Measurements from ENCODE around the gene TMED7. TPM values are rescaled to one million over a fixed set of nuclear protein-coding genes. Genes with fewer than 3 reads are reported as not detected.

Gene TMED7
- total RNA-seq, 1 donor from 2014 or later = 69.6 TPM

DNA sequence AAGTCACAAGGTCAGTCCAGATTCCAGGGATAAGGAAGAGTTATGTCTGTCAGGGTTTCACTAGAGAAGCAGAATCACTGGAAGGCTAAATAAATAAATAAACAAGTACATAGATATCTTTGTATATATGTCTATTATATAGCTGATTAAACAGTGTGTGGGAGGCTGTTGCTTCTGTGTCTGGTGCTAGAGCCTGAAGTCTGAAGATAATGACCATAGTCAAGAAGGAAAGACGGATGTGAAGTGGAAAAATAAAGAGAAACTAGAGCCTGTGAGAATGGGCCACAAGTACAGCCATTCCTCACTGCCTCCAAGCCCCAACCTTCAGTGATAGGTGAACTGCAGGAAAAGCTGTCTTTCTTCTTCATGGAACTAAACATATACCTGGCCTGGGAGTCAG is 4.1 kb upstream of the TMED7 start:
- no peak overlapping the region for H3K4me3 Mint-ChIP-seq (ENCODE audit: low read depth)
- H3K36me3 Mint-ChIP-seq (ENCODE audit: insufficient read depth) = no peaks in the 10 kb centered on the region
- no peaks in the 10 kb centered on the region for H3K9me3 Mint-ChIP-seq (ENCODE audit: low read depth)
- DNase-seq (ENCODE audit: low spot score, unreplicated experiment) = no peak
- TF ChIP-seq, protein P1, sequence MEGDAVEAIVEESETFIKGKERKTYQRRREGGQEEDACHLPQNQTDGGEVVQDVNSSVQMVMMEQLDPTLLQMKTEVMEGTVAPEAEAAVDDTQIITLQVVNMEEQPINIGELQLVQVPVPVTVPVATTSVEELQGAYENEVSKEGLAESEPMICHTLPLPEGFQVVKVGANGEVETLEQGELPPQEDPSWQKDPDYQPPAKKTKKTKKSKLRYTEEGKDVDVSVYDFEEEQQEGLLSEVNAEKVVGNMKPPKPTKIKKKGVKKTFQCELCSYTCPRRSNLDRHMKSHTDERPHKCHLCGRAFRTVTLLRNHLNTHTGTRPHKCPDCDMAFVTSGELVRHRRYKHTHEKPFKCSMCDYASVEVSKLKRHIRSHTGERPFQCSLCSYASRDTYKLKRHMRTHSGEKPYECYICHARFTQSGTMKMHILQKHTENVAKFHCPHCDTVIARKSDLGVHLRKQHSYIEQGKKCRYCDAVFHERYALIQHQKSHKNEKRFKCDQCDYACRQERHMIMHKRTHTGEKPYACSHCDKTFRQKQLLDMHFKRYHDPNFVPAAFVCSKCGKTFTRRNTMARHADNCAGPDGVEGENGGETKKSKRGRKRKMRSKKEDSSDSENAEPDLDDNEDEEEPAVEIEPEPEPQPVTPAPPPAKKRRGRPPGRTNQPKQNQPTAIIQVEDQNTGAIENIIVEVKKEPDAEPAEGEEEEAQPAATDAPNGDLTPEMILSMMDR (IDR thresholded peaks at IDR 0.05; ENCODE audit: unreplicated experiment) = no peak
- peaks cover 6% of the 10 kb centered on the region for H3K4me1 Mint-ChIP-seq (ENCODE audit: low read depth)
- H3K27me3 Mint-ChIP-seq = peaks cover 3% of the 10 kb centered on the region
- H3K27ac Mint-ChIP-seq = no peak overlapping the region

DNA sequence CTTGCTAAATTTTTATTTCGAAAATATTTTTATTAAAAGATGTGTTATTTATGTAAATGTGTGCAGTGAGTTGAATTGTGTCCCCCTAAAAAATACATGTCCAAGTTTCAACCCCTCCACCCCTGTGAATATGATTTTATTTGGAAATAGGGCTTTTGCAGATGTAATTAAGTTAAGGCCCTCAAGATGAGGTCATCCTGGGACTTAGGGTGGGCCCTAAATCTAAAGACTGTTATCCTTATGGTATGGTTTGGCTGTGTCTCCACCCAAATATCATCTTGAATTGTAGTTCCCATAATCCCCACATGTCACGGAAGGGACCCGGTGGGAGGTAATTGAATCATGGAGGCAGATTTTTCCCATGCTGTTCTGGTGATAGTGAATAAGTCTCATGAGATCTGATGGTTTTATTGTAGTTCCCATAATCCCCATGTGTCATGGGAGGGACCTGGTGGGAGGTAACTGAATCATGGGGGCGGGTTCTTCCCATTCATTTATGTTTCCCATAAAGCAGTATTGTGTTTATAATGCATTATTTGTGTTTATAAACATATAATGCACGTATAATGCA is 1.5 kb upstream of the TMED7 start:
- Mint-ChIP-seq H3K27me3 (no peaks in the 10 kb centered on the region), H3K4me3 (ENCODE audit: low read depth) (no peak overlapping the region), H3K4me1 (ENCODE audit: low read depth) (peaks cover 4% of the 10 kb centered on the region), H3K27ac (peak overlapping the region; percentile 25), H3K36me3 (ENCODE audit: insufficient read depth) (no peaks in the 10 kb centered on the region), H3K9me3 (ENCODE audit: low read depth) (no peaks in the 10 kb centered on the region)
- DNase-seq (ENCODE audit: low spot score, unreplicated experiment) = no peak
- TF ChIP-seq, protein P1 (IDR thresholded peaks at IDR 0.05; ENCODE audit: unreplicated experiment) = no peak

DNA sequence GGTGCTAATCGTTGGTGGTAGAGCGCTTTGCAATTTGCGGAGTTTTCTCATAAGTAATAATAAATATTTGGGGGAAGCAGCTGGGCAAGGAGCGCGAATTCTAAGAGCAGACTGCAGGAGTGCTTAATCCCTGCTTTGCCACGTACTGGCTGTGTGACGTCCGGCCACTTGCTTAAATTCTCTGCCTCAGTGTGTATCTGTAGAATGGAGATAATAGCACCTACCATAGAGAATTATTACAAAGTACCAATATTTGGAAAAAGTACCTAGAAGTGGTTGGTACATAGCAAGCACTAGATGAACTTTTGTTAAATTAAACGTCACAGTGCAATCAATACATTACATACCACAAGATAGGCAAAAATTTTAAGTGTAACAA is 598 bp upstream of the TMED7 start:
- no peak for DNase-seq (ENCODE audit: low spot score, unreplicated experiment)
- no peaks in the 10 kb centered on the region for H3K36me3 Mint-ChIP-seq (ENCODE audit: insufficient read depth)
- peaks cover 5% of the 10 kb centered on the region for H3K4me1 Mint-ChIP-seq (ENCODE audit: low read depth)
- no peaks in the 10 kb centered on the region for H3K9me3 Mint-ChIP-seq (ENCODE audit: low read depth)
- H3K4me3 Mint-ChIP-seq (ENCODE audit: low read depth) = no peak overlapping the region
- H3K27me3 Mint-ChIP-seq = no peaks in the 10 kb centered on the region
- TF ChIP-seq, protein P1 (IDR thresholded peaks at IDR 0.05; ENCODE audit: unreplicated experiment) = no peak
- peak overlapping the region; percentile 99 for H3K27ac Mint-ChIP-seq

DNA sequence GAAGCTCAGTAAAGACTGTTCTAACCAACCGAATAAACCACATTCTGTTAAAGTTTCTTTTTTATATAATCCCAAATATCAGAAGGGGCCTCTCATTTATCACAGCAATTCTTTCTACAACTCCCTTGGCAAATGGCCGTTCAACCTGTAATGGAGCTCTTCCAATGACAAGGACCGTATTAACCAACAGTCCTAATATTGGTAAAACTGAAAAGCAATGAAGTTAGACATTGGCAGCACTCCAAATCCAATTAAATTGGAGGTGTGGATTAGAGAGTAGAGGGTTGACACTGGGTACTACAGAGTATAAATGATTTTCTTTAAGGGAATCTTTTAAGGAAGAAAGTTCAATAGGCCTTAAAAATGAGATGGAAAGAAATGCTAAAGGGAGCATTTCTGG is 842 bp downstream of the TMED7 start:
- peaks cover 7% of the 10 kb centered on the region for H3K4me1 Mint-ChIP-seq (ENCODE audit: low read depth)
- H3K27ac Mint-ChIP-seq = peak overlapping the region; percentile 34
- H3K36me3 Mint-ChIP-seq (ENCODE audit: insufficient read depth) = peaks cover 1% of the 10 kb centered on the region
- no peak for DNase-seq (ENCODE audit: low spot score, unreplicated experiment)
- H3K9me3 Mint-ChIP-seq (ENCODE audit: low read depth) = no peaks in the 10 kb centered on the region
- TF ChIP-seq, protein P1 (IDR thresholded peaks at IDR 0.05; ENCODE audit: unreplicated experiment) = no peak
- H3K4me3 Mint-ChIP-seq (ENCODE audit: low read depth) = no peak overlapping the region
- no peaks in the 10 kb centered on the region for H3K27me3 Mint-ChIP-seq

DNA sequence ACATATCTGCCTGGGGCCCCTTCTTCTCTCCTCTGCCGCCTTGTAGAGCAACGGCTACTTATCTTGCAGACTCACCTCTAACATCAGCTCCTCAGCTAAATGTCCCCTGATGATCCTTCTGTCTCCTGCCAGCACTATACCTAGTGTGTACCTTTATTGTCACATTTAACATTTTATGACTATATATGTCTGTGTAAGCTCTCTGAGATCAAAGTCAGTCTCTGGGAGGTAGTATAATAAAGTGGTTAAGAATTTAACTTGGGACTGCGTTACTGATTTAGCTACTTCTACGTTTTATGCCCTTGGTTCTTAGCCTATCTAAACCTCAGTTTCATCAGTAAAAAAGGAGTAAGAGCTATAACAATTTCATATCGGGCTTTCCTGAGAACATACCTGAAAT is 2.2 kb downstream of the TMED7 start:
- TF ChIP-seq, protein P1 (IDR thresholded peaks at IDR 0.05; ENCODE audit: unreplicated experiment) = no peak
- Mint-ChIP-seq H3K27ac (no peak overlapping the region), H3K4me3 (ENCODE audit: low read depth) (no peak overlapping the region), H3K27me3 (no peaks in the 10 kb centered on the region), H3K4me1 (ENCODE audit: low read depth) (peaks cover 7% of the 10 kb centered on the region), H3K36me3 (ENCODE audit: insufficient read depth) (peaks cover 6% of the 10 kb centered on the region), H3K9me3 (ENCODE audit: low read depth) (no peaks in the 10 kb centered on the region)
- DNase-seq (ENCODE audit: low spot score, unreplicated experiment) = no peak

Data from progenitor cell of endocrine pancreas (in vitro differentiated cells).